A673 (cell line): Measurements from ENCODE around the gene ADAM19. TPM values are rescaled to one million over a fixed set of nuclear protein-coding genes. Genes with fewer than 3 reads are reported as not detected.

Experiments
- BruUV-seq: library from RNA; stranded (reverse); fragments of 400-500 nt; replicated peaks from 2 replicates; lab custom pipeline; 2021; lab: Mats Ljungman, UMichigan
- CTCF ChIA-PET: fragments of 300-600 bp; sonication (Branson Sonifier 250); formaldehyde crosslinking; loops from one replicate; lab custom pipeline; 2022; ENCODE audit warnings: antibody characterized with exemption; lab: Charles Lee
- POLR2A ChIA-PET: fragments of 300-600 bp; sonication (Branson Sonifier 250); formaldehyde crosslinking; loops from one replicate; lab custom pipeline; 2022; ENCODE audit warnings: antibody characterized with exemption; ENCODE audit not compliant: low non-redundant PET; lab: Charles Lee
- DNase-seq: peaks from one replicate; pipeline ENCODE4 v3.0.0-alpha.2; 2015; ENCODE audit warnings: low spot score
- H3K27ac ChIP-seq: fragments of 200-600 bp; sonication (generic); 2 replicates; pipeline ENCODE4 v1.5.1; 2016; ENCODE audit warnings: mixed run types, low read depth, mild to moderate bottlenecking, mixed read lengths, antibody characterized with exemption, low read length; ENCODE audit not compliant: poor library complexity, severe bottlenecking
- H3K27me3 ChIP-seq: fragments of 200-600 bp; sonication (generic); replicated peaks from 2 replicates; pipeline ENCODE4 v1.6.1; 2017; ENCODE audit warnings: mixed run types, low read depth, mild to moderate bottlenecking, mixed read lengths, antibody characterized with exemption, low read length; ENCODE audit not compliant: insufficient read depth, poor library complexity
- H3K36me3 ChIP-seq: fragments of 200-600 bp; sonication (generic); 2 replicates; pipeline ENCODE4 v1.6.1; 2016; ENCODE audit warnings: mixed run types, mild to moderate bottlenecking, mixed read lengths, antibody characterized with exemption, low read length; ENCODE audit not compliant: insufficient read depth, poor library complexity, severe bottlenecking
- H3K4me1 ChIP-seq: fragments of 200-600 bp; sonication (generic); 2 replicates; pipeline ENCODE4 v1.6.1; 2017; ENCODE audit warnings: mixed run types, mild to moderate bottlenecking, mixed read lengths, antibody characterized with exemption, low read length; ENCODE audit not compliant: insufficient read depth, poor library complexity, severe bottlenecking
- H3K4me3 ChIP-seq: fragments of 200-600 bp; sonication (generic); 2 replicates; pipeline ENCODE4 v1.5.1; 2016; ENCODE audit warnings: low read depth, mixed run types, mild to moderate bottlenecking, mixed read lengths, low read length; ENCODE audit not compliant: poor library complexity, severe bottlenecking
- H3K9me3 ChIP-seq: fragments of 200-600 bp; sonication (generic); 2 replicates; pipeline ENCODE4 v1.6.1; 2016; ENCODE audit warnings: mixed run types, low read depth, mild to moderate bottlenecking, mixed read lengths, antibody characterized with exemption, low read length; ENCODE audit not compliant: poor library complexity, severe bottlenecking
- EZH2 ChIP-seq: fragments of 200-600 bp; sonication (generic); IDR thresholded peaks from 2 replicates; pipeline ENCODE4 v1.6.1; 2017; ENCODE audit warnings: borderline replicate concordance, low read depth, mild to moderate bottlenecking, mixed read lengths, antibody characterized with exemption, low read length; ENCODE audit not compliant: poor library complexity, severe bottlenecking
- intact Hi-C: fragments of 100-400 bp; cut with micrococcal nuclease; formaldehyde crosslinking; loops from one replicate; pipeline ENCODE4 v1.10.0; 2022; ENCODE audit not compliant: unreplicated experiment
- total RNA-seq: library from RNA; stranded (reverse); gene quantifications from 2 replicates; pipeline ENCODE4 v1.2.3, GENCODE V29; 2021
- TF ChIP-seq, protein P1 (sequence below): fragments of 300-800, 200-600 bp; sonication (generic); conservative IDR thresholded peaks from 2 replicates; pipeline ENCODE4 v1.5.1; 2017; ENCODE audit warnings: low read depth, mild to moderate bottlenecking, antibody characterized with exemption, low read length, moderate library complexity, mixed read lengths

Gene ADAM19
- total RNA-seq, 1 experiment from 2014 or later, result 1.7 TPM

DNA sequence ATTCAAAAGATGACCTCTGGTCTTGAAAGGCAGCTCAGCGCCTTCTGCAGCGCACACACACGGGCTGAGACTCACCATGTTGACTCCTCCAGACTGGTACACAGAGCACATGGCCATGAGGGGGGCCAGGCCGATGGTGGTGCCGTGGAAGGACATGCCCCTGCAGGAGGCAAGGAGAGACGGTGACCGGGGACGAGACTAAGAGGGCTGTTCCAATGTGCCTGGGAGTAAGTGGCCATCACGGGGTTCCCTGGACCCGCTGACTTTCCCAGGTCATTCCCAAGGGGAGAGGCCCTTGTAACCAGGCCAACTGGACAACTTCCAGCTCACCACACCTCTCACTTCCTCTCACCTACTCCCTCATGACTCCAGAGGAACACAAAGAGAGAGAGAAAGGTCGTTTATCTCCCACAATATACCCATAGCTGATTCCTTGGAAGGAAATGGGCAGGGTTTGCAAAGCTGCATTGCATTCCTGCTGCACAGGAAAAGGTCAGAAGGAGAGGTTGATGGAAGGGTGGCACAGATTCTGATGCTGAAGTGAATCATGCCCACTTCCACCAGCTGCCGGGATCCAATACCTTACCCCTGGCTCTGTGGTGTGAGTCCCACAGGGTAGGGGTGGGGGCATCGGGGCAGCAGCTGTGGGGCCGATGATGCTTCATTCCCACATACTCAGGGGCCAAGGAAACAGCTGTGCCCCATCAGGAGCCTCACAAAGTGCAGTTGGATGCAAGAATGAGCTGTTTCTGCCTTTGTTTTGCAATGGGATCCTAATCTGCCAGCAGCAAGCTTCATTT, 68.4 kb downstream of the ADAM19 start:
- no peaks in the 10 kb centered on the region for H3K4me1 ChIP-seq
- no peak overlapping the region for H3K27ac ChIP-seq
- intact Hi-C loops, result no loop called here
- no peak overlapping the region for H3K4me3 ChIP-seq
- H3K36me3 ChIP-seq, result no peaks in the 10 kb centered on the region
- TF ChIP-seq, protein P1, sequence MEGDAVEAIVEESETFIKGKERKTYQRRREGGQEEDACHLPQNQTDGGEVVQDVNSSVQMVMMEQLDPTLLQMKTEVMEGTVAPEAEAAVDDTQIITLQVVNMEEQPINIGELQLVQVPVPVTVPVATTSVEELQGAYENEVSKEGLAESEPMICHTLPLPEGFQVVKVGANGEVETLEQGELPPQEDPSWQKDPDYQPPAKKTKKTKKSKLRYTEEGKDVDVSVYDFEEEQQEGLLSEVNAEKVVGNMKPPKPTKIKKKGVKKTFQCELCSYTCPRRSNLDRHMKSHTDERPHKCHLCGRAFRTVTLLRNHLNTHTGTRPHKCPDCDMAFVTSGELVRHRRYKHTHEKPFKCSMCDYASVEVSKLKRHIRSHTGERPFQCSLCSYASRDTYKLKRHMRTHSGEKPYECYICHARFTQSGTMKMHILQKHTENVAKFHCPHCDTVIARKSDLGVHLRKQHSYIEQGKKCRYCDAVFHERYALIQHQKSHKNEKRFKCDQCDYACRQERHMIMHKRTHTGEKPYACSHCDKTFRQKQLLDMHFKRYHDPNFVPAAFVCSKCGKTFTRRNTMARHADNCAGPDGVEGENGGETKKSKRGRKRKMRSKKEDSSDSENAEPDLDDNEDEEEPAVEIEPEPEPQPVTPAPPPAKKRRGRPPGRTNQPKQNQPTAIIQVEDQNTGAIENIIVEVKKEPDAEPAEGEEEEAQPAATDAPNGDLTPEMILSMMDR, result no peak
- no peak for TF ChIP-seq EZH2
- ChIA-PET POLR2A (no interaction called here), CTCF (no interaction called here)
- DNase-seq, result no peak
- H3K9me3 ChIP-seq, result no peaks in the 10 kb centered on the region
- no TSS peak for BruUV-seq
- H3K27me3 ChIP-seq, result no peaks in the 10 kb centered on the region

DNA sequence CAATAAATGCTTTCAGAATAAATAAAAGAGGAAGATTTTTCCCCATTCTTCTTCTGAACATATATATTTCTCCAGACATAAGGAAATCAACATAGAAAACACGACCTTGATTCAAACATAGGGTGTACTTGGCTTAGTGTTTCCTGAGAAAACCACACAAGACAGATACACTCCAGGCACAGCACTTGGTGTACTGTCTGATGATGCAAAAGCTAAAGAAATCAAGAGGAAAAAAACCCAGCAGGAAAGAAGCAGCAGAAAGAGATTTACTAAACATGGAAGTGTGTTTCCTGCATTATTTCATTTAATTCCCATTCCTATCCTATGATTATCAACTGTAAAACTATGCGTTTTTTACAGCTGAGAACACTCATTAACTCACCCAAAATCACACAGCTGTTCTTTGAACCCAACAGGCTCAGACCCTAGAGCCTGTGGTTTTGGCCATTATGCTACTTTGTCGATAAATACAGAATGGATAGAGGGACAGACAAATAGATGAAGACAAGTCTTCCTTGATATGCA, 69.4 kb downstream of the ADAM19 start:
- TF ChIP-seq, protein P1, result no peak
- TF ChIP-seq EZH2, result no peak
- ChIA-PET POLR2A (no interaction called here), CTCF (no interaction called here)
- Histone ChIP-seq H3K4me3 (no peak overlapping the region), H3K27ac (no peak overlapping the region), H3K9me3 (no peaks in the 10 kb centered on the region), H3K36me3 (no peaks in the 10 kb centered on the region), H3K27me3 (no peaks in the 10 kb centered on the region), H3K4me1 (no peaks in the 10 kb centered on the region)
- no peak for DNase-seq
- BruUV-seq, result no TSS peak
- intact Hi-C loops, result no loop called here

DNA sequence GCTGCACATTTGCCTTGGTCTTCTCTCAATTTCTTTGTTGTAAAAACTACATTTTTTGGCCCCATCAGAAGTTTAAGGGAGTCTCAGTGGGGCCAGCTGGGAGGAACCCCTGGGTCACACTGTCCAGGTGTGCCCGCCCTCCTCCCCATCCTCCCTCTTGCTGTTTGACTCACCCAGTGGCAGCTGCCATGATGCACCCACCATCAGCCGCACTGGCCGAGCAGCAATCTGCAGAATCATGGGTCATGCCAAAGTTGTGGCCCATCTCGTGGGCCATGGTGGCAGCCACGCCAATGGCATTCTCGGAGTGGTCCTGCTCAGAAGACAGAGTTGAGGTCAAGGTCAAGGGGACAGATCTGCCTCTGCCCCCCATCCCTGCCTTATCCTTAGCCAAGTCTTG, 70.1 kb downstream of the ADAM19 start:
- Histone ChIP-seq H3K36me3 (no peaks in the 10 kb centered on the region), H3K4me3 (no peak overlapping the region), H3K9me3 (no peaks in the 10 kb centered on the region), H3K4me1 (no peaks in the 10 kb centered on the region), H3K27me3 (no peaks in the 10 kb centered on the region), H3K27ac (no peak overlapping the region)
- POLR2A ChIA-PET, result no interaction called here
- no TSS peak for BruUV-seq
- TF ChIP-seq EZH2, result no peak
- TF ChIP-seq, protein P1, result no peak
- CTCF ChIA-PET, result no interaction called here
- intact Hi-C loops, result no loop called here
- no peak for DNase-seq
